B cell (primary cell): ENCODE measurements around the gene CFAP221. TPM values are rescaled to one million over a fixed set of nuclear protein-coding genes. Genes with fewer than 3 reads are reported as not detected.

ENCODE experiments used
- ATAC-seq: fragments of 200-7000 bp; cut with Tn5 transposase; one replicate; pipeline ENCODE4 v1.10.0; 2021; ENCODE audit warnings: low read depth, mild to moderate bottlenecking, moderate number of reproducible peaks, moderate library complexity
- CTCF ChIA-PET: fragments of 350-600 bp; sonication (Branson Sonifier 250); formaldehyde crosslinking; loops from one replicate; lab custom pipeline; 2021; ENCODE audit warnings: antibody characterized with exemption, inconsistent platforms; lab: Charles Lee
- POLR2A ChIA-PET: fragments of 350-600 bp; sonication (Branson Sonifier 250); formaldehyde crosslinking; loops from one replicate; lab custom pipeline; 2021; ENCODE audit warnings: antibody characterized with exemption; lab: Charles Lee
- DNase-seq: peaks from one replicate; pipeline ENCODE4 v3.0.0; 2013
- H2AFZ ChIP-seq: 2 replicates; pipeline ENCODE4 v1.6.1; 2012; ENCODE audit warnings: mild to moderate bottlenecking, low read depth, low read length; ENCODE audit not compliant: insufficient read depth, poor library complexity, severe bottlenecking
- H3K27ac ChIP-seq, 2 donors: 1 replicate in 1 of 2; 2 replicates in 1 of 2; pipeline ENCODE4 v1.5.1; 2012 to 2013; ENCODE audit warnings: low read length in 2 of 2, mild to moderate bottlenecking in 2 of 2, moderate library complexity in 1 of 2
- H3K27me3 ChIP-seq, 4 experiments: fragments of 200-600 bp in 1 of 4; sonication (generic) in 1 of 4; replicated peaks in 1 of 4; 1 replicate in 2 of 4; 2 replicates in 2 of 4; pipeline versions ENCODE4 v1.6.1 to v1.7.0; 2013 to 2016; ENCODE audit warnings: low read length in 3 of 4, mild to moderate bottlenecking in 2 of 4, mixed read lengths in 1 of 4, moderate library complexity in 1 of 4; ENCODE audit not compliant: insufficient read depth in 4 of 4, control insufficient read depth in 3 of 4; ENCODE audit errors: control extremely low read depth in 1 of 4
- H3K36me3 ChIP-seq, 2 experiments: replicated peaks in 1 of 2; 1 replicate in 1 of 2; 2 replicates in 1 of 2; pipeline versions ENCODE4 v1.6.1 to v1.7.1; 2013; ENCODE audit warnings: low read length in 1 of 2; ENCODE audit not compliant: insufficient read depth in 2 of 2, control insufficient read depth in 1 of 2; ENCODE audit errors: control extremely low read depth in 1 of 2, extremely low read depth in 1 of 2
- H3K4me1 ChIP-seq, 2 donors: fragments of 200-600 bp in 1 of 2; sonication (generic) in 1 of 2; 1 replicate in 1 of 2; 2 replicates in 1 of 2; pipeline versions ENCODE4 v1.5.1 to v1.6.1; 2013 to 2017; ENCODE audit warnings: low read length in 2 of 2; ENCODE audit not compliant: control insufficient read depth in 2 of 2, insufficient read depth in 2 of 2
- H3K4me2 ChIP-seq: replicated peaks from 2 replicates; pipeline ENCODE3; 2012; ENCODE audit warnings: mild to moderate bottlenecking, low read depth, low read length; ENCODE audit not compliant: poor library complexity, severe bottlenecking
- H3K4me3 ChIP-seq, 5 experiments: fragments of 200-600 bp in 1 of 5; sonication (generic) in 1 of 5; 1 replicate in 3 of 5; 2 replicates in 2 of 5; pipeline versions ENCODE4 v1.5.1 to v1.7.0; 2011 to 2016; ENCODE audit warnings: low read length in 4 of 5, mild to moderate bottlenecking in 4 of 5, low read depth in 2 of 5, control low read depth in 1 of 5, moderate library complexity in 1 of 5; ENCODE audit not compliant: insufficient read depth in 1 of 5; ENCODE audit errors: control extremely low read depth in 1 of 5, extremely low read depth in 1 of 5
- H3K79me2 ChIP-seq: fragments of 200-600 bp; sonication (generic); one replicate; pipeline ENCODE4 v1.6.0; 2016; ENCODE audit warnings: low read length; ENCODE audit not compliant: control insufficient read depth, insufficient read depth
- H3K9ac ChIP-seq: fragments of 200-600 bp; sonication (generic); 2 replicates; pipeline ENCODE4 v1.6.1; 2017; ENCODE audit warnings: mild to moderate bottlenecking, low read length, moderate library complexity
- H3K9me3 ChIP-seq, 3 donors: one replicate each; pipeline versions ENCODE4 v1.6.1 to v1.7.1; 2013; ENCODE audit warnings: low read length in 2 of 3; ENCODE audit not compliant: control insufficient read depth in 2 of 3, insufficient read depth in 1 of 3; ENCODE audit errors: control extremely low read depth in 1 of 3
- H4K20me1 ChIP-seq: 2 replicates; pipeline ENCODE4 v1.6.0; 2012; ENCODE audit warnings: mild to moderate bottlenecking, low read length; ENCODE audit not compliant: insufficient read depth, control insufficient read depth, poor library complexity, severe bottlenecking
- H3K27ac Mint-ChIP-seq: one replicate; pipeline ENCODE4 v1.8.0; 2021; ENCODE audit warnings: mixed read lengths
- H3K27me3 Mint-ChIP-seq: one replicate; pipeline ENCODE4 v1.8.0; 2021; ENCODE audit warnings: mixed read lengths
- H3K4me1 Mint-ChIP-seq: one replicate; pipeline ENCODE4 v1.8.0; 2021; ENCODE audit warnings: mixed read lengths
- H3K4me3 Mint-ChIP-seq: one replicate; pipeline ENCODE4 v1.8.0; 2021; ENCODE audit warnings: mixed read lengths
- H3K9me3 Mint-ChIP-seq: one replicate; pipeline ENCODE4 v1.8.0; 2022; ENCODE audit warnings: mixed read lengths; ENCODE audit not compliant: insufficient read depth
- CTCF ChIP-seq: fragments of 200-600 bp; IDR thresholded peaks from one replicate; pipeline ENCODE4 v1.8.0; 2022; ENCODE audit warnings: antibody characterized with exemption, mild to moderate bottlenecking
- EZH2 ChIP-seq: IDR thresholded peaks from 2 replicates; pipeline ENCODE4 v1.6.1; 2012; ENCODE audit warnings: borderline replicate concordance, low read depth, mild to moderate bottlenecking, moderate library complexity, low read length; ENCODE audit not compliant: insufficient read depth, poor library complexity, severe bottlenecking
- WGBS: methylation state at CpG from one replicate; pipeline ENCODE4 v1.1.5; 2013; ENCODE audit warnings: missing lambda C conversion rate; ENCODE audit not compliant: insufficient coverage; 5-methylcytosine and 5-hydroxymethylcytosine counted together
- intact Hi-C: fragments of 100-400 bp; cut with micrococcal nuclease; formaldehyde crosslinking; loops from one replicate; pipeline ENCODE4 v1.10.0; 2022
- polyA plus RNA-seq: library from polyadenylated mRNA; depleted of rRNA; stranded (reverse); fragments of >200 nt; gene quantifications from 2 replicates; pipeline ENCODE4 v1.2.3, GENCODE V29; 2012
- total RNA-seq, 2 donors: library from RNA; stranded (reverse); fragments of 120-200 nt in 1 of 2; gene quantifications; 1 replicate in 1 of 2; 2 replicates in 1 of 2; pipeline versions ENCODE4 v1.2.3 to v1.2.4, GENCODE V29; 2013 to 2022

The CFAP221 gene
- total and polyA plus RNA-seq, 2 donors (not counting 1 experiment from before 2014, with no cell fraction given): not detected

DNA sequence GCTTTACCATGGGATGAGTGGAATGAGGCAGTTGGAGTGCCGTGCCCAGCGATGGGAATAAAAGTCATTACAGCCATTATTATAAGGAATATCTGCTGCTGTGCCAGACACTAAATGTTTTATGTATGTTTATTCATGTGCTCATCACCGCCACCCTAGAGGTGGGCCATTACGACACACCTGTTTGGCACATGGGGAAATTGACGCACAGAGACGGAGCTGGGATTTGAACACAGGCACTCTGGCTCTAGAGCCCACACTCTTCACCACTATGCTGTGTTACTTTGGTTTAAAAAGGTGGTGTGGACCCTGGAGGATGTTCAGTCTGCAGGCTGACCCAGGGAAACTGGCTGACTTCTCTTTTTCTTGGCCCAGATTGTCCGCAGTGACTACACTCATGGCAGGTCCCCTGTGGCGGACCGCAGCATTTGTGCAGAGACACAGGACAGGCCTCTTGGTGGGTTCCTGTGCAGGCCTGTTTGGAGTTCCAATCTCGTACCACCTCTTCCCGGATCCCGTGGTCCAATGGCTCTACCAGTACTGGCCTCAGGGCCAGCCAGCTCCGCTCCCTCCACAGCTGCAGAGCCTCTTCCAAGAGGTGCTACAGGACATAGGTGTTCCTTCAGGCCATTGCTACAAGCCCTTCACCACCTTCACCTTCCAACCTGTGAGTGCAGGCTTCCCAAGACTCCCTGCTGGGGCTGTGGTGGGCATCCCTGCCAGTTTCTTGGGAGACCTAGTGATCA lies 136.4 kb downstream of the CFAP221 start:
- CTCF ChIA-PET: interaction anchor here (1.0 to 1.2 kb wide), 3 partner anchors 22 to 496 kb away, joined by 3 to 5 read pairs (median 4); no protein-coding TSS in a partner anchor
- peaks cover 10 to 20% of the 10 kb centered on the region in 2 donors for H3K4me1 ChIP-seq
- DNase-seq (no peak), ATAC-seq (no peak)
- H3K4me3 Mint-ChIP-seq: peak overlapping the region; percentile 84
- POLR2A ChIA-PET: no interaction called here
- H3K4me3 ChIP-seq: no peak overlapping the region
- H3K9me3 ChIP-seq: peaks cover 0 to 6% (median 0%) of the 10 kb centered on the region in 3 donors
- no peak overlapping the region for H3K27ac ChIP-seq
- H3K9me3 Mint-ChIP-seq: no peaks in the 10 kb centered on the region
- H3K4me1 Mint-ChIP-seq: peaks cover 23% of the 10 kb centered on the region
- H3K4me2 ChIP-seq: peak overlapping the region; percentile 94
- TF ChIP-seq EZH2 (no peak), CTCF (no peak)
- H2AFZ ChIP-seq: no peak overlapping the region
- no peaks in the 10 kb centered on the region for H4K20me1 ChIP-seq
- H3K27me3 ChIP-seq: no peaks in the 10 kb centered on the region
- H3K79me2 ChIP-seq: peaks cover 31% of the 10 kb centered on the region
- 94% methylated on average over 9 of the region's 13 CpGs for WGBS
- H3K27ac Mint-ChIP-seq: no peak overlapping the region
- H3K36me3 ChIP-seq: peaks cover 0 to 7% of the 10 kb centered on the region in 2 experiments
- H3K27me3 Mint-ChIP-seq: no peaks in the 10 kb centered on the region
- intact Hi-C loops: no loop called here
- no peak overlapping the region for H3K9ac ChIP-seq

GRCh38 chr2:119681203-119681867 lies 137.1 kb downstream of the CFAP221 start:
- 98% methylated on average over 16 of the region's 25 CpGs for WGBS

More at GRCh38 chr2:119681203-119681867, 137.1 kb downstream of the CFAP221 start:
- H2AFZ ChIP-seq: no peak overlapping the region
- no peak overlapping the region for H3K27ac Mint-ChIP-seq
- no peaks in the 10 kb centered on the region for H3K27me3 ChIP-seq
- peak overlapping the region; percentile 23 for H3K4me3 Mint-ChIP-seq
- H3K27ac ChIP-seq: no peak overlapping the region
- POLR2A ChIA-PET: no interaction called here
- peaks cover 10 to 20% of the 10 kb centered on the region in 2 donors for H3K4me1 ChIP-seq
- peaks cover 0 to 7% of the 10 kb centered on the region in 2 experiments for H3K36me3 ChIP-seq
- H3K4me2 ChIP-seq: no peak overlapping the region
- intact Hi-C loops: no loop called here
- H3K9ac ChIP-seq: no peak overlapping the region
- no peaks in the 10 kb centered on the region for H4K20me1 ChIP-seq
- CTCF ChIA-PET: interaction anchor here (0.6 to 1.2 kb wide), 3 partner anchors 22 to 495 kb away, joined by 3 to 5 read pairs (median 3); no protein-coding TSS in a partner anchor
- peaks cover 23% of the 10 kb centered on the region for H3K4me1 Mint-ChIP-seq
- H3K9me3 ChIP-seq: peaks cover 0 to 6% (median 0%) of the 10 kb centered on the region in 3 donors
- no peaks in the 10 kb centered on the region for H3K27me3 Mint-ChIP-seq
- ATAC-seq (no peak), DNase-seq (no peak)
- H3K4me3 ChIP-seq: no peak overlapping the region
- no peaks in the 10 kb centered on the region for H3K9me3 Mint-ChIP-seq
- no peak for TF ChIP-seq CTCF
- no peak for TF ChIP-seq EZH2
- peaks cover 31% of the 10 kb centered on the region for H3K79me2 ChIP-seq
